COR-L47 (cell line): Measurements from ENCODE around the gene ARRDC3.
"Not testable (repeated sequence)": the region's sequence is repeated elsewhere in the genome, so short reads cannot be mapped to it uniquely, and the experiment has no call there.

Experiments used
- DNase-seq: peaks from one replicate; lab custom pipeline; 2025; lab: John Stamatoyannopoulos, UW

ARRDC3 gene

GRCh38 chr5:91359962-91360609, 23.0 kb downstream of the ARRDC3 start:
- no peak for DNase-seq

DNA sequence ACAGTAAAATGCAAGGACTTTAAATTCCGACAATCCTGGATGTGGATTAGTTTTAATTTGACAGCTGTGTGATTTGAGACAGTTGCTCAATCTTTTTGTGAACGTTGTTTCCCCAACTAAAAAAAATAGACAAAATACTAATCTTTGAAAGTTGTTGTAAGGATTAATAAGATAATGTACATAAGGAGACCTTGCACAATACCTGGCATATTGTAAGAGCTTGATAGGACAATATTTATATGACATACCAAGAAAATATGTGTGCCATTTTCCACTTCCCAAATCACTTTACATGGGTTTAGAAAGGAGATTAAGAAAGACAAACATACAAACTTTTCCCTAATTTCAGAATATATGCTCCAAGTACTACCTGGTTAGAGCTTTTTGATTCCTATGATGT, 25.3 kb downstream of the ARRDC3 start:
- no peak for DNase-seq

GRCh38 chr5:91357012-91357634, 26.0 kb downstream of the ARRDC3 start:
- no peak for DNase-seq

- not testable (repeated sequence) for DNase-seq
These were observed 28.2 kb downstream of the ARRDC3 start for GRCh38 chr5:91354867-91355266.

DNA sequence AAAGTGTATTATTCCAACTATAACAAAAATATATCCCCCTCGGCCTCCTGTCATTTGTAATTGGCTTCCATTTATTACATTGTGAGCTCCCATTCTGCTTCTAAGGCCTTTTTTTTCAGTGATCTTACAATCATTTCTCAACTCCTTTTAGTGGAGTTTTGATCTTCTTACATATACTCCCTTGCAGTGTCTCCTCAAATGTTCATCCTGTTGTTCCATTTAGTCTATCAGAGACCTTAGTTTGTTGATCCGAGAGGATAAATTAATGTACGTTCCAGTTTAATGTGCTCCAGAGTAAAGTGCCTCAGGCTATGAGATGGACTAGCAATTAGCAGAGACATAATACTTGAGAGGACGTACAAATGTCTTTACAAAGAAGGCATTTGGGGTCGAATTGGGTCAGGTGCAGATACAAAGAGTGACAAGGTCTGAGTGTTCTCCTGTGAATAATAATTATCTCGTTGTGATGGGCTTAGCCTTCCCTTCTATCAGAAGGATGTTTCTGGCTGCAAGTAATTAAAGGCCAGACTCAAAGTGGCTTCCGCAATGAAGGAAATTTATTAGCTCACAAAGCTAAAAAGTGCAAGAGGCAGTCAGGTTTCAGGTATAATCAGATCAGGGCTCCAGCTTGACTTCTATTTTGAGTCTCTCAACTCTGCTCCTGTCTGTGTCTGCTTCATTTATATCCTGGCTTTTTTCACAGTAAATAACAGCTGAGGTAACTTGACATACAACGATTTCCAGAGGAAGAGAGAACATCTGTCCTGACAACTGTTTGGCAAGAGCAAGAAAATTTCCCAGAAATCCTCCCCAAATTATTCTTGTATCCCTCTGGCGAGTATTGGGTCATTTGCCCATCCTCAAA, 30.1 kb downstream of the ARRDC3 start:
- no peak for DNase-seq

- no peak for DNase-seq
These were observed 37.7 kb downstream of the ARRDC3 start for GRCh38 chr5:91345461-91345860.

DNA sequence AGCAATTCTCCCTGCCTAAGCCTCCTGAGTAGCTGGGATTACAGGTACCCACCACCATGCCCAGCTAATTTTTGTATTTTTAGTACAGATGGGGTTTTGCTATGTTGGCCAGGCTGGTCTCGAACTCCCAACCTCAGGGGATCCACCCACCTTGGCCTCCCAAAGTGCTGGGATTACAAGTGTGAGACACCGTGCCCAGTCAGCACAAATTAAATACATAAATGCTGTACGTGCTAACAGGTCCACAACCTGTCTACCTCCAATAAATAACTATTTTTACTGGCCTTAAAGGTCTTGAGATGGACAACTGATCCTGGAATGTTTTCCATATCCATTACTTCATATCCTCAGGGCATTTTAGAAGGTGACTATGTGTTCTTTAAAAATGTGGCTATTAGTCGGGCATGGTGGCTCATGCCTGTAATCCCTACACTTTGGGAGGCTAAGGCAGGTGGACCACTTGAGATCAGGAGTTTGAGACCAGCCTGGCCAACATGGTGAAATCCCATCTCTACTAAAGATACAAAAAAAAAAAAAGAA, 38.4 kb downstream of the ARRDC3 start:
- DNase-seq, result not testable (repeated sequence)

DNA sequence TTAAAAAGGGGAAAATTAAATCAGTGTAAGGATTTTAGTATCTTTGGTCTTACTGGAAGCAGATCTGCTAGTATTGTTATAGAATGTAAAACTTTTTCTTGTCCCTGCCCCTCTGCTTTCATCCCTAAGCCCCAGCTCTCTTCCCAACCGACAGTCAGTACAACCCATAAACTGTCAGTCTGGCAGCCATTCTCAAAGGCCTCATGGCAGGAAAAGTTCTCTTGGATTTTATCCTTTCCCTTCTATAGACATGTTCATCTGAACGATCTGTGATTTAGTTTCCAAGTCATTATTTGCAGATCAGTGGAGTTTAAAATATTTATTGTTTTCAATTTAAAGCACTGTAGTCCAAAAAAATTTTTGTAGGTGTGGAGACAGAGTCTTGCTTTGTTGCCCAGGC, 39.2 kb downstream of the ARRDC3 start:
- no peak for DNase-seq

DNA sequence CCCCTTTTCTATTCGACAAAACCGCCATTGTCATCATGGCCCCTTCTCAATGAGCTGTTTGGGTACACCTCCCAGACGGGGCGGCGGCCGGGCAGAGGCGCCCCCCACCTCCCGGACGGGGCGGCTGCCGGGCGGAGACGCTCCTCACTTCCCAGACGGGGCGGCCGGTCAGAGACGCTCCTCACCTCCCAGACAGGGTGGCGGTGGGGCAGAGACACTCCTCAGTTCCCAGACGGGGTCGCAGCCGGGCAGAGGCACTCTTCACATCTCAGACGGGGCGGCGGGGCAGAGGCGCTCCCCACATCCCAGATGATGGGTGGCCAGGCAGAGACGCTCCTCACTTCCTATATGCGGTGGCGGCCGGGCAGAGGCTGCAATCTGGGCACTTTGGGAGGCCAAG, 40.2 kb downstream of the ARRDC3 start:
- not testable (repeated sequence) for DNase-seq

DNA sequence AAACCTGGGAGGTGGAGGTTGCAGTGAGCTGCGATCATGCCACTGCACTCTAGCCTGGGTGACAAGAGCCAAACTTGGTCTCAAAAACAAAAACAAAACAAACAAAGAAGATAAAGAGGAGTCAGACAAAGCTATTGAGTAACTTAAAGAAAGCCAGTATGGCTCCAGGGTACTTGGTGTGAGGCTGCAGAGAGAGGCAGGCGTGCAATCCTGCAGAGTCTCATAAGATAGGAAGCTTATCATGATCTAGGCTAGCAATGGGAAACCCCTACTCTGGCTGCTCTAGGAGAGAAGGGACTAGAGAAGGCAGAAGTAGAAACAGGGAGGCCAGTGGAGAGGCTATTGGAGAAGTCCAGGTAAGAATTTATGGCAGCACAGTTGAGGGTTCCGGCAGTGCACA, 42.0 kb downstream of the ARRDC3 start:
- no peak for DNase-seq

GRCh38 chr5:91340532-91340931, 42.6 kb downstream of the ARRDC3 start:
- no peak for DNase-seq

- DNase-seq, result no peak
These were observed 43.9 kb downstream of the ARRDC3 start for GRCh38 chr5:91339063-91339705.

GRCh38 chr5:91332267-91333045, 50.7 kb downstream of the ARRDC3 start:
- DNase-seq, result no peak

DNA sequence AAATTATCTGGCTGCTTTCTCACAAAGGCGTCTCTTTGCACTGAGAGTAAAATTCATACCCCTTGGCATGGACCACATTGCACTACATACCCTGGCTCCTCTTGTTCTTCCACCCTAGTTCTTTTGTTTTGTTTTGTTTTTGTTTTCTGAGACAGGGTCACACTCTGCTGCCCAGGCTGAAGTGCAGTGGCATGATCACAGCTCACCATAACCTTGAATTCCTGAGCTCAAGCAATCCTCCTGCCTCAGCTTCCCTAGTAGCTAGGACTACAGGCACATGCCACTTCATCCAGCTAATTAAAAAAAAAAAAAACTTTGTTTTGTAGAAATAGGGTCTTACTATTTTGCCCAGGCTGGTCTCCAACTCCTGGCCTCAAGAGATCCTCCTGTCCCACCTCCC, 51.4 kb downstream of the ARRDC3 start:
- no peak for DNase-seq

DNA sequence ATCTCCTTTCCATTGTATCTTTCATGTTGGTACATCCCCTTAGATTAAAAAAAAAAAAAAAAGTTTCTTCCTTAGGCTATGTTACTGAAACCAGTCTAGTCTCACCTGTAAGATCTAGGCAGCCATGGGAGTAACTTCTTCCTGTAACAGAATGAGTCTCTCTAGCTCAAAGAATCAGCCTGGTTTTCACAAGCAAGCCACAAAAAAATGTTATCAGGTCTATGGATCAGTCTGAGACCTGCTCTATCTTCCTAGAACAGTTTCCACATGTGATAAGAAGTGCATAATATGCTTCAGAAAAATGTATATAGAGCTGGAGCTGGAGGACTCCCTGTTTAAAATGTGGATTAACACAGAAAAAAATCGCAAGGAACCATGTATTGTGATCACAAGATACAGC, 53.8 kb downstream of the ARRDC3 start:
- no peak for DNase-seq

GRCh38 chr5:91328743-91329142, 54.4 kb downstream of the ARRDC3 start:
- DNase-seq, result no peak

GRCh38 chr5:91322981-91323380, 60.1 kb downstream of the ARRDC3 start:
- not testable (repeated sequence) for DNase-seq

DNA sequence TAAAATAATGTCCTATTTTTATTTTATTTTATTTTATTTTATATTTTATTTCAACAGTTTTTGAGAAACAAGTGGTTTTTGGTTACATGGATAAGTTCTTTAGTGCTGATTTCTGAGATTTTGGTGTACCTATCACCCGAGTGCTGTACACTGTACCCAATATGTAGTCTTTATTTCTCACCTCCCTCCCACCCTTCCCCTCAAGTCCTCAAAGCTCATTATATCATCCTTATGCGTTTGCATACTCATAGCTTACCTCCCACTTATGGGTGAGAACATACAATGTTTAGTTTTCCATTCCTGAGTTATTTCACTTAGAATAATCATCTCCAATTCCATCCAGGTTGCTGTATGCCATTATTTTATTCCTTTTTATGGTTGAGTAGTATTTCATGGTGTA, 63.5 kb downstream of the ARRDC3 start:
- DNase-seq, result no peak

DNA sequence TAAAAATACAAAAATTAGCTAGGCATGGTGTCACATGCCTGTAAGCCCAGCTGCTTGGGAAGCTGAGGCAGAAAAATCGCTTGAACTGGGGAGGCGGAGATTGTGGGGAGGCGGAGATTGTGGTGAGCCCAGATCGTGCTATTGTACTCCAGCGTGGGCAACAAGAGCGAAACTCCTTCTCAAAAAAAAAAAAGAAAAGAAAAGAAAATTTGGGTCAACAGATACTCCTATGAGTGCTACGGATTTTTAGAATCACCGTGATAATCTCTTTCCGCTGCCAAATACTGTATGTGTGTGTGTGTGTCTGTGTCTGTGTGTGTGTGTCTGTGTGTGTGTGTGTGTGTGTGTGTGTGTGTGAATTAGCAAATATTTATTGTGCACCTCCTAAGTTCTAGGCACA, 64.4 kb downstream of the ARRDC3 start:
- no peak for DNase-seq
